Neural cell (in vitro differentiated cells): ENCODE results near the gene IQGAP1.
"Not testable (repeated sequence)": the region's sequence is repeated elsewhere in the genome, so short reads cannot be mapped to it uniquely, and the experiment has no call there.

ENCODE experiments used
- SMC3 ChIP-seq: fragments of 450-650 bp; conservative IDR thresholded peaks from 2 replicates; pipeline ENCODE4 v1.6.1; 2014; ENCODE audit warnings: antibody characterized with exemption, mild to moderate bottlenecking, moderate library complexity; ENCODE audit not compliant: poor library complexity
- TAF1 ChIP-seq: IDR thresholded peaks from 2 replicates; pipeline ENCODE4 v1.6.1; 2012; ENCODE audit warnings: low read depth
- TF ChIP-seq, protein P1 (sequence below): fragments of 450-650 bp; IDR thresholded peaks from 2 replicates; pipeline ENCODE4 v1.5.1; 2014; ENCODE audit warnings: antibody characterized with exemption, mild to moderate bottlenecking, moderate library complexity; ENCODE audit not compliant: poor library complexity, severe bottlenecking

GRCh38 chr15:90409587-90409986, 21.5 kb downstream of the IQGAP1 start:
- TF ChIP-seq, protein P1, sequence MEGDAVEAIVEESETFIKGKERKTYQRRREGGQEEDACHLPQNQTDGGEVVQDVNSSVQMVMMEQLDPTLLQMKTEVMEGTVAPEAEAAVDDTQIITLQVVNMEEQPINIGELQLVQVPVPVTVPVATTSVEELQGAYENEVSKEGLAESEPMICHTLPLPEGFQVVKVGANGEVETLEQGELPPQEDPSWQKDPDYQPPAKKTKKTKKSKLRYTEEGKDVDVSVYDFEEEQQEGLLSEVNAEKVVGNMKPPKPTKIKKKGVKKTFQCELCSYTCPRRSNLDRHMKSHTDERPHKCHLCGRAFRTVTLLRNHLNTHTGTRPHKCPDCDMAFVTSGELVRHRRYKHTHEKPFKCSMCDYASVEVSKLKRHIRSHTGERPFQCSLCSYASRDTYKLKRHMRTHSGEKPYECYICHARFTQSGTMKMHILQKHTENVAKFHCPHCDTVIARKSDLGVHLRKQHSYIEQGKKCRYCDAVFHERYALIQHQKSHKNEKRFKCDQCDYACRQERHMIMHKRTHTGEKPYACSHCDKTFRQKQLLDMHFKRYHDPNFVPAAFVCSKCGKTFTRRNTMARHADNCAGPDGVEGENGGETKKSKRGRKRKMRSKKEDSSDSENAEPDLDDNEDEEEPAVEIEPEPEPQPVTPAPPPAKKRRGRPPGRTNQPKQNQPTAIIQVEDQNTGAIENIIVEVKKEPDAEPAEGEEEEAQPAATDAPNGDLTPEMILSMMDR, result not testable (repeated sequence)
- TF ChIP-seq SMC3, TAF1: not testable (repeated sequence)
